Measurements from ENCODE around the gene KLF13.

Gene KLF13

GRCh38 chr15:31373970-31374369 is 47.3 kb downstream of the KLF13 start:
- no peak for DNase-seq (ENCODE audit: low read depth)
- H3K4me3 ChIP-seq (ENCODE audit: low read depth, low read length): no peak overlapping the region
- TF ChIP-seq CTCF (IDR thresholded peaks at IDR 0.05; ENCODE audit: control insufficient read depth, extremely low read depth, insufficient read depth): no peak

GRCh38 chr15:31374489-31374888 is 47.9 kb downstream of the KLF13 start:
- H3K4me3 ChIP-seq (ENCODE audit: low read depth, low read length): no peak overlapping the region
- no peak for DNase-seq (ENCODE audit: low read depth)

GRCh38 chr15:31374986-31375385 is 48.4 kb downstream of the KLF13 start:
- no peak overlapping the region for H3K4me3 ChIP-seq (ENCODE audit: low read depth, low read length)
- no peak for TF ChIP-seq CTCF (IDR thresholded peaks at IDR 0.05; ENCODE audit: control insufficient read depth, extremely low read depth, insufficient read depth)
- DNase-seq (ENCODE audit: low read depth): no peak

More at GRCh38 chr15:31374489-31374888, 47.9 kb downstream of the KLF13 start:
- no peak for TF ChIP-seq CTCF (IDR thresholded peaks at IDR 0.05; ENCODE audit: control insufficient read depth, extremely low read depth, insufficient read depth)

- TF ChIP-seq CTCF (IDR thresholded peaks at IDR 0.05; ENCODE audit: control insufficient read depth, extremely low read depth, insufficient read depth): no peak
Measured at GRCh38 chr15:31375772-31376171, 49.1 kb downstream of the KLF13 start.

GRCh38 chr15:31376511-31376910 is 49.9 kb downstream of the KLF13 start:
- H3K4me3 ChIP-seq (ENCODE audit: low read depth, low read length): no peak overlapping the region
- no peak for TF ChIP-seq CTCF (IDR thresholded peaks at IDR 0.05; ENCODE audit: control insufficient read depth, extremely low read depth, insufficient read depth)
- DNase-seq (ENCODE audit: low read depth): no peak

More at GRCh38 chr15:31375772-31376171, 49.1 kb downstream of the KLF13 start:
- no peak overlapping the region for H3K4me3 ChIP-seq (ENCODE audit: low read depth, low read length)
- no peak for DNase-seq (ENCODE audit: low read depth)

- no peak for TF ChIP-seq CTCF (IDR thresholded peaks at IDR 0.05; ENCODE audit: control insufficient read depth, extremely low read depth, insufficient read depth)
- DNase-seq (ENCODE audit: low read depth): no peak
- no peak overlapping the region for H3K4me3 ChIP-seq (ENCODE audit: low read depth, low read length)
Measured at GRCh38 chr15:31377030-31377429, 50.4 kb downstream of the KLF13 start.

GRCh38 chr15:31378363-31378903 is 51.8 kb downstream of the KLF13 start:
- no peak for TF ChIP-seq CTCF (IDR thresholded peaks at IDR 0.05; ENCODE audit: control insufficient read depth, extremely low read depth, insufficient read depth)
- no peak overlapping the region for H3K4me3 ChIP-seq (ENCODE audit: low read depth, low read length)
- DNase-seq (ENCODE audit: low read depth): no peak

All from LNCaP clone FGC (cell line).